ENCODE data around the gene KBTBD3. TPM values are rescaled to one million over a fixed set of nuclear protein-coding genes. Genes with fewer than 3 reads are reported as not detected.
"Not testable (repeated sequence)": the region's sequence is repeated elsewhere in the genome, so short reads cannot be mapped to it uniquely, and the experiment has no call there.

The KBTBD3 gene
- total and polyA plus RNA-seq, 2 donors: 5.3 to 7.6 TPM

DNA sequence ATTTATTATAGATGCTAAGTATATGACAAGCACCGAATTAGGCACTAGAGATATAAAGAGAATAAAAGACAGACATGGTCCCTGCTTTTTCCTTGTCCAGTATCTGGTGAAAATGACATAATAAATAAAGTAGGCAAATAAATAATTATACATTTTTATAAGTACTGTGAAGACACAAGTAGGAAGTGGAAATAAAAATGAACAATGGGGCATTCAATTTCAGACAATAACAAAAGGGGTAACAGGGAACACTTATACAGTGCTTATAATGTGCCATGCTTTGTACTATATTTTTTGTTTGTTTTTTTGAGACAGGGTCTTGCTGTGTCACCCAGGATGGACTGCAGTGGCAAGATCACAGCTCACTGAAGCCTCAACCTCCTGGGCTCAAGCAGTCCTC, 4.3 kb downstream of the KBTBD3 start:
- Histone ChIP-seq H3K9me3 (ENCODE audit: control insufficient read depth in 2 of 2, insufficient read depth in 1 of 2, low read length in 1 of 2) (no peaks in the 10 kb centered on the region), H3K27me3 (ENCODE audit: control insufficient read depth in 2 of 2, insufficient read depth in 1 of 2, low read length in 1 of 2) (no peaks in the 10 kb centered on the region), H3K36me3 (ENCODE audit: control insufficient read depth in 2 of 2, insufficient read depth in 2 of 2, low read length in 1 of 2) (no peaks in the 10 kb centered on the region), H3K27ac (ENCODE audit: low read depth in 1 of 2, low read length in 1 of 2) (no peak overlapping the region), H3K4me3 (ENCODE audit: low read length in 2 of 2) (no peak overlapping the region), H3K4me1 (ENCODE audit: control insufficient read depth in 2 of 2, insufficient read depth in 2 of 2, low read length in 2 of 2) (peaks cover 5% of the 10 kb centered on the region in 2 donors)
- 99% methylated on average over 1 of the region's 1 CpG for WGBS
- DNase-seq (ENCODE audit: low read depth in 6 of 9, low spot score in 9 of 9): no peak

DNA sequence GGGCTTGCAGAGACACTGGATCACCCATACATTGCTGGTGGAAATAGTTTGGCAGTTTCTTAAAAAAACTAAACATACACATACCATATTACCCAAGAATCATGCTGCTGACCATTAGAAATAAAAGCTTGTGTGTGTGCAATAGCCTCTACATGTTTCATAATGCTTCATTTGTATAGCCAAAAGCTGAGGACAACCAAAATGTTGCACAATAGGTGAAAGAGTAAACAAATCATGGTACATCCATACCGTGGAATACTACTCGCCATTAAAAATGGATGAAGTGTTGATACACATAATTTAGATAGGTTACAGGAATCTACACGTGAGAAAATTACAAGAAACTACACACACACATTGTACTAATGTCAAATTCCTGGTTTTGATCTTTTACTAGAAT, 6.5 kb downstream of the KBTBD3 start:
- no peak overlapping the region for H3K27ac ChIP-seq (ENCODE audit: low read depth in 1 of 2, low read length in 1 of 2)
- no peaks in the 10 kb centered on the region for H3K36me3 ChIP-seq (ENCODE audit: control insufficient read depth in 2 of 2, insufficient read depth in 2 of 2, low read length in 1 of 2)
- H3K27me3 ChIP-seq (ENCODE audit: control insufficient read depth in 2 of 2, insufficient read depth in 1 of 2, low read length in 1 of 2): no peaks in the 10 kb centered on the region
- DNase-seq (ENCODE audit: low read depth in 6 of 9, low spot score in 9 of 9): no peak
- no peaks in the 10 kb centered on the region for H3K9me3 ChIP-seq (ENCODE audit: control insufficient read depth in 2 of 2, insufficient read depth in 1 of 2, low read length in 1 of 2)
- 94% methylated on average over 3 of the region's 3 CpGs for WGBS
- H3K4me3 ChIP-seq (ENCODE audit: low read length in 2 of 2): no peak overlapping the region
- H3K4me1 ChIP-seq (ENCODE audit: control insufficient read depth in 2 of 2, insufficient read depth in 2 of 2, low read length in 2 of 2): no peaks in the 10 kb centered on the region

DNA sequence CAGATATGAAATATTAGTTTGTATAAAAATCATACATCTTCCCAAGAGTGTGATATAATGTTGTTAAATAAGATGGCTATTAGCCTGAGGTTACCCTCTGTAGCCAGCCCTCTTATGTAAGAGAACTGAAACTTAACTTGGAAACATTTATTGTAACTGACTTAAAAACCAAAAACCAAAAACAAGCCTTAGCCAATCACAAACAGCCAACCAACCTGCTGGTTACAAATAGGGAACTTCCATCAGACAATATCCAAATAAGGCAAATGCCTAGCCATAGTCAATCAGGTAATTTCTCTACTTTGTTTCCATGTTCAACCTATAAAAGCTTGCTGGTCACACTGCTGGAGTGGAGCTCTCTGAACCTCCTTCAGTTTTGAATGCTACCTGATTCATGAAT, 14.1 kb downstream of the KBTBD3 start:
- no peak for DNase-seq (ENCODE audit: low read depth in 6 of 9, low spot score in 9 of 9)
- Histone ChIP-seq H3K4me3 (ENCODE audit: low read length in 2 of 2) (no peak overlapping the region), H3K4me1 (ENCODE audit: control insufficient read depth in 2 of 2, insufficient read depth in 2 of 2, low read length in 2 of 2) (no peaks in the 10 kb centered on the region), H3K9me3 (ENCODE audit: control insufficient read depth in 2 of 2, insufficient read depth in 1 of 2, low read length in 1 of 2) (peaks cover 0 to 2% of the 10 kb centered on the region in 2 donors), H3K27me3 (ENCODE audit: control insufficient read depth in 2 of 2, insufficient read depth in 1 of 2, low read length in 1 of 2) (no peaks in the 10 kb centered on the region), H3K36me3 (ENCODE audit: control insufficient read depth in 2 of 2, insufficient read depth in 2 of 2, low read length in 1 of 2) (no peaks in the 10 kb centered on the region), H3K27ac (ENCODE audit: low read depth in 1 of 2, low read length in 1 of 2) (no peak overlapping the region)

DNA sequence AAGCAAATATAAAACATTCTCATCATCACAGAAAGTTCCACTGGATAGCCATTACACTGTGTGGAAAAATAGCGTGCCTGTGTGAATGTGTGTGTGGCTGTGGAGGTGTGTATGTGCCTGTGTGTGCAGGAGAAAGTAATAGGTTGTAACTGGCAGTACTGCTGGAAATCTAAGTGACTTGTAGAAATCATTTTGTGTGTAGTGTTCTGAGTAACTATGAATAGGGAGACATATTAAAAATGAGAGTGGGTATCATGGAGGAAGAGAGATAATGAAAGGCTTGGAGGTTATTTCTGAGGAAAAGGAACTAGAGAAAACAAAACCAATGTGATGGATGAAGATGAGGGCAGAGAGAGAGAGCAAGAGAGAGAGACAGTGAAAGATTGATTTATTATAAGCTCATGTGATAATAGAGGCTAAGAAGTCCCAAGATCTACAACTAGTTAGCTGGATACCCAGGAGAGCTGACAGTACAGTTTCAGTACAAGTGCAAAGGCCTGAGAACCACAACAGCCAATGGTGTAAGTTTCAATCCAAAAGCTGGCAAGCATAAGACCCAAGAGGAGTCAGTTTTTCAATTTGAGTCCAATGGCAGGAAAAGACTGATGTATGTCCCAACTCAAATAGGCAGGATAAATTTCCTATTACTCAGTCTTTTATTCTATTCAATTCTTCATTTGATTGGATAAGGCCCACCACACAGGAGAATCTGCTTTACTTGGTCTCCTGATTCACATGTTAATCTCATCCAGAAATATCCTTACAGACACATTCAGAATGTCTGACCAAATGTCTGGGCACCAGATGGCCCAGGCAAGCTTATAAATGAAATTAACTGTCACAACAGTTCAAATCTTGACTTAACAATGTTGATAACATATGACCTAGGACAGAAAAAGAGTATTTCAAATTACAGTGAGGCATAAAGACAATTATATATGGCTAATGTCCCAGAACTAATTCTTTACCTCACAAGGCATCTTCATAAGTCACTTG, 14.9 kb downstream of the KBTBD3 start:
- WGBS: 97% methylated on average over 1 of the region's 1 CpG

DNA sequence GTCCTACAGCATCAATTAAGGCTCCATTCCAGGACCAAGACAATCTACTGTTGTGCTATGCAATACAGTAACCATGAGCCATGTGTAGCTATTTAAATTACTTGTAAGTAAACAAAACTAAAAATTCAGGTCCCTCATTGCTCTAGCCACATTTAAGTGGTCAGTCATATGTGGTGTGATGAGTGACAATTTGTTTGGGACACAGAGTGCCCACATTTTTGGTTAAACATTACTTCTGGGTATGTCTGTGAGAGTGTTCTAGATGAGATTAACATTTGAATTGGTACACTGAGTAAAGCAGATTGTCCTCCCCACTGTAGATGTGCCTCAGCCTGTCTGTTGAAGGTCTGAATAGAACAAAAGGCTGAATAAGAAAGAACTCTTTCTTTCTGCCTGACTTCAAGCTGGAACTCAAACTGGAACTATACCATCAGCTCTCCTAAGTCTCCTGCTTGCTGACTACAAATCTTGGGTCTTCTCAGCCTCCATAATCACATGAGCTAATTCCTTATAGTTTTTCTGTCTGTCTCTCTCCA, 15.8 kb downstream of the KBTBD3 start:
- Histone ChIP-seq H3K4me3 (ENCODE audit: low read length in 2 of 2) (no peak overlapping the region), H3K27me3 (ENCODE audit: control insufficient read depth in 2 of 2, insufficient read depth in 1 of 2, low read length in 1 of 2) (no peaks in the 10 kb centered on the region), H3K9me3 (ENCODE audit: control insufficient read depth in 2 of 2, insufficient read depth in 1 of 2, low read length in 1 of 2) (peaks cover 0 to 2% of the 10 kb centered on the region in 2 donors), H3K36me3 (ENCODE audit: control insufficient read depth in 2 of 2, insufficient read depth in 2 of 2, low read length in 1 of 2) (no peaks in the 10 kb centered on the region), H3K4me1 (ENCODE audit: control insufficient read depth in 2 of 2, insufficient read depth in 2 of 2, low read length in 2 of 2) (no peaks in the 10 kb centered on the region), H3K27ac (ENCODE audit: low read depth in 1 of 2, low read length in 1 of 2) (no peak overlapping the region)
- DNase-seq (ENCODE audit: low read depth in 6 of 9, low spot score in 9 of 9): no peak

More for the DNA sequence above, 14.9 kb downstream of the KBTBD3 start:
- no peaks in the 10 kb centered on the region for H3K36me3 ChIP-seq (ENCODE audit: control insufficient read depth in 2 of 2, insufficient read depth in 2 of 2, low read length in 1 of 2)
- H3K4me3 ChIP-seq (ENCODE audit: low read length in 2 of 2): no peak overlapping the region
- H3K27me3 ChIP-seq (ENCODE audit: control insufficient read depth in 2 of 2, insufficient read depth in 1 of 2, low read length in 1 of 2): no peaks in the 10 kb centered on the region
- H3K27ac ChIP-seq (ENCODE audit: low read depth in 1 of 2, low read length in 1 of 2): no peak overlapping the region
- H3K4me1 ChIP-seq (ENCODE audit: control insufficient read depth in 2 of 2, insufficient read depth in 2 of 2, low read length in 2 of 2): no peaks in the 10 kb centered on the region
- peaks cover 0 to 2% of the 10 kb centered on the region in 2 donors for H3K9me3 ChIP-seq (ENCODE audit: control insufficient read depth in 2 of 2, insufficient read depth in 1 of 2, low read length in 1 of 2)
- DNase-seq (ENCODE audit: low read depth in 6 of 9, low spot score in 9 of 9): no peak

DNA sequence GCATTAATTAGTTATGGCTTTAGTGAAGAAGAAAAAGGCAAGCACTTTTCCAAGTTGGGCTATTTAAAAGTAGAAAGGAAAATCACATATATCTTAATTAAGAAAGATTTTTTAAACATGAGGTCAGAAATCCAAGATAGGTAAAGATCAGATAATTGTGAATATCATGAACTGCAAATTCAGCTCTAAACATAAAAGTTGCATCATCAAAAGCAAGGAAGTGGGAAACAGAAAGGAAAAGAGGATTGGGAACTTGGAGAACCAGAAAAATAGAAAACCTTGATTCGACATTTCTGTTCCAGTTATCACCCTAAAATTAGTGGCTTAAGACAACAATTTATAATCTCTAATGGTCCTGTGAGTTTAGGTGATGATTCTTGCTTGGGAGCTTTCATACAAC, 17.5 kb downstream of the KBTBD3 start:
- Histone ChIP-seq H3K36me3 (ENCODE audit: control insufficient read depth in 2 of 2, insufficient read depth in 2 of 2, low read length in 1 of 2) (no peaks in the 10 kb centered on the region), H3K27ac (ENCODE audit: low read depth in 1 of 2, low read length in 1 of 2) (no peak overlapping the region), H3K4me3 (ENCODE audit: low read length in 2 of 2) (no peak overlapping the region), H3K4me1 (ENCODE audit: control insufficient read depth in 2 of 2, insufficient read depth in 2 of 2, low read length in 2 of 2) (no peaks in the 10 kb centered on the region), H3K9me3 (ENCODE audit: control insufficient read depth in 2 of 2, insufficient read depth in 1 of 2, low read length in 1 of 2) (peaks cover 0 to 2% of the 10 kb centered on the region in 2 donors), H3K27me3 (ENCODE audit: control insufficient read depth in 2 of 2, insufficient read depth in 1 of 2, low read length in 1 of 2) (no peaks in the 10 kb centered on the region)
- DNase-seq (ENCODE audit: low read depth in 6 of 9, low spot score in 9 of 9): no peak
- 98% methylated on average over 1 of the region's 1 CpG for WGBS

DNA sequence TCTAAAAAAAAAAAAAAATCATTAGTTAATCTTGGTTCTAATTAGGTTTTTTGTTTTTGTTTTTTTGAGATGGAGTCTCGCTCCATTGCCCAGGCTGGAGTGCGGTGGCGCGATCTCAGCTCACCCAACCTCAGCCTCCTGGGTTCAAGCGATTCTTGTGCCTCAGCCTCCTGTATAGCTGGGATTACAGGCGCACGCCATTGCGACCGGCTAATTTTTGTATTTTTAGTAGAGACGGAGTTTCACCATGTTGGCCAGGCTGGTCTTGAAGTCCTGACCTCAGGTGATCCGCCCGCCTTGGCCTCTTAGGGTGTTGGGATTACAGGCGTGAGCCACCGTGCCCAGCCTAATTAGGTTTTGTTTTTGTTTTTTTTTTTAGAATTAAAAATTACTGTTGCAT, 18.8 kb downstream of the KBTBD3 start:
- H3K4me3 ChIP-seq (ENCODE audit: low read length in 2 of 2); H3K27me3 ChIP-seq (ENCODE audit: control insufficient read depth in 2 of 2, insufficient read depth in 1 of 2, low read length in 1 of 2); DNase-seq (ENCODE audit: low read depth in 6 of 9, low spot score in 9 of 9); H3K9me3 ChIP-seq (ENCODE audit: control insufficient read depth in 2 of 2, insufficient read depth in 1 of 2, low read length in 1 of 2); H3K27ac ChIP-seq (ENCODE audit: low read depth in 1 of 2, low read length in 1 of 2); H3K4me1 ChIP-seq (ENCODE audit: control insufficient read depth in 2 of 2, insufficient read depth in 2 of 2, low read length in 2 of 2); H3K36me3 ChIP-seq (ENCODE audit: control insufficient read depth in 2 of 2, insufficient read depth in 2 of 2, low read length in 1 of 2): not testable (repeated sequence)
- 98% methylated on average over 14 of the region's 14 CpGs for WGBS

DNA sequence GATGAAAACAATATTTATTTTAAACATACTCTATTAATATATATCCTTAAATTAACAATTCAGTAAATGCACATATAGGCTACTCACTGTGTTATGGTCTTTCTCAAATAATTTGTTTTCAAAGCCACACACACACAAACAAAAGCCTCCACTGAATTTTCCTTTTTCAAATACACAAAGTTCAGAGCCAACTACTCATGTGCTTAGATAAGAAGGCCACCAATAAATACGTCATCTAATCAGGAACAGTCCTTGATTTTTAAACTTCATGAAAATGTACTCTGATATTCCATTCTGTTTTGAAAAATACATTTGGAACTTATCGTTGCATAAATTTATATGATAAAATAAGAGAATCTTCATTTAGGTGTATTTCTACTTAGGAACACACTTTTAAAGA, 26.0 kb downstream of the KBTBD3 start:
- H3K36me3 ChIP-seq (ENCODE audit: control insufficient read depth in 2 of 2, insufficient read depth in 2 of 2, low read length in 1 of 2): no peaks in the 10 kb centered on the region
- H3K27me3 ChIP-seq (ENCODE audit: control insufficient read depth in 2 of 2, insufficient read depth in 1 of 2, low read length in 1 of 2): no peaks in the 10 kb centered on the region
- no peaks in the 10 kb centered on the region for H3K9me3 ChIP-seq (ENCODE audit: control insufficient read depth in 2 of 2, insufficient read depth in 1 of 2, low read length in 1 of 2)
- no peak for DNase-seq (ENCODE audit: low read depth in 6 of 9, low spot score in 9 of 9)
- 94% methylated on average over 2 of the region's 2 CpGs for WGBS
- no peak overlapping the region for H3K27ac ChIP-seq (ENCODE audit: low read depth in 1 of 2, low read length in 1 of 2)
- no peaks in the 10 kb centered on the region for H3K4me1 ChIP-seq (ENCODE audit: control insufficient read depth in 2 of 2, insufficient read depth in 2 of 2, low read length in 2 of 2)
- no peak overlapping the region for H3K4me3 ChIP-seq (ENCODE audit: low read length in 2 of 2)

DNA sequence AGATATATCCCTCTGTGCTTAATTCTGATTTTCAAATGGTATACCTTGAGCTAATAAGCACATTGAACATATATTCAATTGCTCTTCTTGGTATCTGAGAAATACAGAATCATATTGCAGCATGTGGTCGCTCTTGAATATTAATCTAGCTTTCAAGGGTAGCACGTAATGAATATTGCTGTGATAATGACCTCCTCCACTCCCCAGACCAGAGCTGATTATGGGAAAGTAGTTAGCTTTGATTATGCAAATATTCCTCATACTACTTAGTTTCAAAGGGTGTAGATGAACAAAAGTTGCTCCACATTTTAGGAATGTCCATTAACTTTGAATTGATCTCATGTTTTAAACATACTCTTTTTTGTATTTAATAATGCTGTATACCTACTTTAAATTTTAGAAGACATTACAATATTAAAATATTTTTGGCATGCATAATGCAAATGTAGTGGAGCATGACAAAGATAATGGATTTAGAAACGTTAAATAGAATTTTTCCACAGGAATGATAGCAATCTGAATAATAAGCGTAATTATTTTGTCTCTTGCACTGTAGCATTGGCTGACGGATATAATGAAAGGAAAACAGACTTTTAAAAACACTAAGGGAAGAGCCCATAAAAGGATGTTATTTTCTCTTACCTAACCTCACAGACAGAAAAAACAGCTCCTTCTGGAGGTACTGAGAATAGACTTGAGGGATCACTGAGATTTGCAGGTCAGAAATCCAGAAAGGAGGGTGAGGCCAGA, 27.2 kb downstream of the KBTBD3 start:
- 91% methylated on average over 5 of the region's 5 CpGs for WGBS
- Histone ChIP-seq H3K27ac (ENCODE audit: low read depth in 1 of 2, low read length in 1 of 2) (no peak overlapping the region), H3K9me3 (ENCODE audit: control insufficient read depth in 2 of 2, insufficient read depth in 1 of 2, low read length in 1 of 2) (no peaks in the 10 kb centered on the region), H3K36me3 (ENCODE audit: control insufficient read depth in 2 of 2, insufficient read depth in 2 of 2, low read length in 1 of 2) (no peaks in the 10 kb centered on the region), H3K27me3 (ENCODE audit: control insufficient read depth in 2 of 2, insufficient read depth in 1 of 2, low read length in 1 of 2) (no peaks in the 10 kb centered on the region), H3K4me1 (ENCODE audit: control insufficient read depth in 2 of 2, insufficient read depth in 2 of 2, low read length in 2 of 2) (no peaks in the 10 kb centered on the region), H3K4me3 (ENCODE audit: low read length in 2 of 2) (no peak overlapping the region)
- no peak for DNase-seq (ENCODE audit: low read depth in 6 of 9, low spot score in 9 of 9)

All from thymus (tissue), 11 donors.